ENCODE results near the gene L1CAM. TPM values are rescaled to one million over a fixed set of nuclear protein-coding genes. Genes with fewer than 3 reads are reported as not detected.

The L1CAM gene
- total and polyA plus RNA-seq, 9 of the 15 experiments (the other 6 are each of a cell fraction or from before 2014, with no cell fraction given), result 0.09 to 0.86 (median 0.26) TPM; not detected in 3

- no peak overlapping the region for H3K4me3 ChIP-seq
- H3K36me3 ChIP-seq (ENCODE audit: control insufficient read depth, insufficient read depth, low read length), result no peaks in the 10 kb centered on the region
- FAIRE-seq (no peak), ATAC-seq (peak; percentile 70), DNase-seq (ENCODE audit: extremely low read depth in 1 of 4, low spot score in 3 of 4) (peak; percentile 47 to 54 (median 52))
- peaks cover 10 to 61% of the 10 kb centered on the region in 2 experiments for H3K4me1 ChIP-seq (replicated peaks in 1 of 2; ENCODE audit: control insufficient read depth in 2 of 2, insufficient read depth in 2 of 2, low read length in 2 of 2)
- no TSS peak for BruUV-seq (replicated peaks)
- no peak overlapping the region; a peak in 1 of 4 replicates for H3K9ac ChIP-seq (ENCODE audit: insufficient read depth in 1 of 2, low read depth in 2 of 2, low read length in 2 of 2)
- TF ChIP-seq SIN3A (IDR thresholded peaks at IDR 0.05; ENCODE audit: borderline replicate concordance in 2 of 2, control insufficient read depth in 1 of 2, low read depth in 2 of 2, low read length in 2 of 2) (no peak), EGR1 (conservative IDR thresholded peaks at IDR 0.05) (peak; percentile 47)
- TF ChIP-seq, protein P1, sequence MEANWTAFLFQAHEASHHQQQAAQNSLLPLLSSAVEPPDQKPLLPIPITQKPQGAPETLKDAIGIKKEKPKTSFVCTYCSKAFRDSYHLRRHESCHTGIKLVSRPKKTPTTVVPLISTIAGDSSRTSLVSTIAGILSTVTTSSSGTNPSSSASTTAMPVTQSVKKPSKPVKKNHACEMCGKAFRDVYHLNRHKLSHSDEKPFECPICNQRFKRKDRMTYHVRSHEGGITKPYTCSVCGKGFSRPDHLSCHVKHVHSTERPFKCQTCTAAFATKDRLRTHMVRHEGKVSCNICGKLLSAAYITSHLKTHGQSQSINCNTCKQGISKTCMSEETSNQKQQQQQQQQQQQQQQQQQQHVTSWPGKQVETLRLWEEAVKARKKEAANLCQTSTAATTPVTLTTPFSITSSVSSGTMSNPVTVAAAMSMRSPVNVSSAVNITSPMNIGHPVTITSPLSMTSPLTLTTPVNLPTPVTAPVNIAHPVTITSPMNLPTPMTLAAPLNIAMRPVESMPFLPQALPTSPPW (CRISPR knock-in tag; IDR thresholded peaks at IDR 0.05), result 0 out of 2 replicates have a peak, but pooled peaks have one; percentile 11
- ChIA-PET POLR2A (no interaction called here), CTCF (ENCODE audit: low intra/inter-chr PET ratio) (interaction anchor here (0.6 kb wide), 1 partner anchor 944 kb away, joined by 3 read pairs; no protein-coding TSS in a partner anchor)
- in situ Hi-C loops (cut with MboI), result no loop called here
- no peak overlapping the region for H3K27ac ChIP-seq (ENCODE audit: extremely low read depth, low read depth, low read length)
- intact Hi-C loops (cut with micrococcal nuclease), result no loop called here
- H3K4me2 ChIP-seq (ENCODE audit: insufficient read depth, low read length), result no peak overlapping the region
- H3K9me3 ChIP-seq (replicated peaks; ENCODE audit: control insufficient read depth, insufficient read depth, low read depth, low read length), result no peaks in the 10 kb centered on the region
- no peaks in the 10 kb centered on the region for H3K79me2 ChIP-seq (ENCODE audit: control insufficient read depth, insufficient read depth, low read length)
- peaks cover 0 to 38% of the 10 kb centered on the region in 2 experiments; a peak in 2 of 5 replicates for H3K27me3 ChIP-seq (ENCODE audit: control insufficient read depth in 2 of 2, insufficient read depth in 2 of 2, low read length in 2 of 2)
- H3K9me1 ChIP-seq (ENCODE audit: control insufficient read depth, insufficient read depth, low read length), result no peaks in the 10 kb centered on the region
- WGBS (ENCODE audit: insufficient coverage, low coverage, missing lambda C conversion rate), result 11% methylated on average over 4 of the region's 13 CpGs
- H2AFZ ChIP-seq (ENCODE audit: low read depth, low read length), result no peak overlapping the region
- H4K20me1 ChIP-seq (replicated peaks; ENCODE audit: control insufficient read depth, insufficient read depth, low read length), result peaks cover 6% of the 10 kb centered on the region; the same call in 1 of the 2 replicates
Measured at GRCh38 chrX:153883163-153883843, 2.7 kb downstream of the L1CAM start.

Measured in K562 (cell line).